GM21423 (cell line): ENCODE data around the gene NPIPB12.
"Not testable (repeated sequence)": the region's sequence is repeated elsewhere in the genome, so short reads cannot be mapped to it uniquely, and the experiment has no call there.

Experiments used
- ATAC-seq: cut with Tn5 transposase; IDR thresholded peaks from one replicate; pipeline ENCODE4 v1.9.1; 2021; ENCODE audit warnings: mild to moderate bottlenecking, moderate library complexity; ENCODE audit not compliant: unreplicated experiment

Gene NPIPB12

GRCh38 chr16:29506308-29506707 is at the start of gene NPIPB12:
Gene NPIPB12 (minus strand): TSS chr16:29506408.
- not testable (repeated sequence) for ATAC-seq

DNA sequence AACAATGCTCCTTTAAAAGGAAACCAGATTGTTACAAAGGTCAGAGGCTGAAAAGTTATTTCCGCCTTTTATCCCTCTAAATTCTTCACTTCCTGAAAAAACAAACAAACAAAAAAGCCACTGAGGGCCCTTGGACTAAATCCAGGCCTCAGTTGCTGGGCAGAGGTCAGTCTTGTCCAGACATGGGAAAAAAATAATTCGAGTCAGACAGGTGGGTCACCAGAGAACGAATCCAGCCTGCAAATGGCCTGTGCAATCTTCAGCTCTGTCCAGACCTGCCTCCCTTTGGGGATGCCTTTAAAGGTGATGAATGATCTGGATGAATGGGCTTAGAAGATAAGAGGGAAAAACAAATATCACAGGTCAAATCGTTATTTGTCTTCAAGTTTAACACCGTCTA is 15.3 kb upstream of the NPIPB12 start:
- not testable (repeated sequence) for ATAC-seq

DNA sequence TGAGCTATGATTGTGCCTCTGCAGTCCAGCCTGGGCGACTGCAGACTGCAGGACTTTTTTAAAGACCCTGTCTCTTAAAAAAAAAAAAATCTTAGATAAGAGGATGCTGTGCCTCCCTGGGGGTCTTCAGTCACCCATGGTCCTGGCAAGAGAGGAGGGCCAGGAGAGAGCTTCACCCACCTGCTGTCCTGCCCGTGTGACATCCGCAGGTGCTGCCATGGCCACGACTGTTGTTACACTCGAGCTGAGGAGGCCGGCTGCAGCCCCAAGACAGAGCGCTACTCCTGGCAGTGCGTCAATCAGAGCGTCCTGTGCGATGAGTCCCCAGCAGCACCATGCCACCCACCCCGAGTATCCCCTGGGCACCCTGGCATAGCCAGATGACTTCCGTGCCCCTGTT is 23.9 kb downstream of the NPIPB12 start:
- ATAC-seq: not testable (repeated sequence)

- ATAC-seq: not testable (repeated sequence)
Measured at GRCh38 chr16:29472065-29472464, 34.1 kb downstream of the NPIPB12 start.

DNA sequence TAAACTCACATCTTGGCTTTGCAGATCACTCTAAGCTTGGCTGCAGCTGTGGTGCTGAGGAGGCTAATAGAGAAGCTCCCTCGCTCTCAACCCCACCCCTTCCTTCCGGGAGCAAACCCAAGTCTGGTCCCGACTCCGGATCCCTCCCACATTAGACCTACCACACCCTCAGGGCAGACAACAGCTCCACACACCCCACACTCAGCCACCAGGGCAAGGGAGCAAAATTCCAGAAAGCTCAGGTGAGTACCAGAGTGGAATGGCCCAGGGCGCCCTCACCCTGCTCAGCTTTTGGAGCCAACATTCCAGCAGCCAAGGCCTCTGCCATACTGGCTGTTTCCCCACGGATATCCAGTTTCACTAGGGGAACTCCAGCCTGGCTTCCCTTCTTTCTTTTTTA is 36.5 kb downstream of the NPIPB12 start:
- ATAC-seq: not testable (repeated sequence)

DNA sequence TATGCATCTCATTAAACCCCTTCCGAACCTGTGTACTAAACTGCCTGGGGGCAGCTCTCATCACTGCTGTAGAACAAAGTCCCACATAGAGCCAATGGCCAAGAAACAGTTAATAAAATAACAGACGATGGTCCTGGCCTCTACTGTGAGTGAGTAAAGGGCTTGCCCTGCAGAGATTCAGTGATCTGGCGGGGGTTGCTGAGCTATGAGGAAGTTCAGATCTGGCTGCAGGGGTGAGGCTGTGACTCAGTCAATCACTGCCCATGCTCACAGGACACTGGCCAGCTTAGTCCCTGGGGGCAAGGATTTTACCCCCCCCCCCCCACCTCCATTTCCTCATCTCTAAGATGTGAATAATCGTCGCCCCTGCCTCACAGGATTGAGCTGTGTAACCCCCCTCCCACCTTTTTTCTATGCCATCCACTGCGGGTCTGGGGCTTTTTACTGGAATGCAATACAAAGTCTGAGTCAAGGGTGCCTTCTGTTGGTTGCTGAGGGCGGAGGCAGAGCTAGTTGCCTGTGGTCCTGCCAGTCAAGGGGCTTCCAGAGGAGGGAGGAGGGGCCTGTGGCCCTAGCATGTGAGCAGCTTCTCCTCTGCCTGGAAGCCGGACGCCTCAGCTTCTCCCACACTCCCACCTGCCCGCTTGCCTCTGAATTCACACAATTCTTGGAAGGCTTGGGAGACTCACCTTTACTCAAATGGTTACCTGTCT is 38.4 kb downstream of the NPIPB12 start:
- ATAC-seq: not testable (repeated sequence)

- ATAC-seq: not testable (repeated sequence)
Measured at GRCh38 chr16:29466904-29467303, 39.3 kb downstream of the NPIPB12 start.

GRCh38 chr16:29465985-29466824 is 40.0 kb downstream of the NPIPB12 start:
- not testable (repeated sequence) for ATAC-seq

DNA sequence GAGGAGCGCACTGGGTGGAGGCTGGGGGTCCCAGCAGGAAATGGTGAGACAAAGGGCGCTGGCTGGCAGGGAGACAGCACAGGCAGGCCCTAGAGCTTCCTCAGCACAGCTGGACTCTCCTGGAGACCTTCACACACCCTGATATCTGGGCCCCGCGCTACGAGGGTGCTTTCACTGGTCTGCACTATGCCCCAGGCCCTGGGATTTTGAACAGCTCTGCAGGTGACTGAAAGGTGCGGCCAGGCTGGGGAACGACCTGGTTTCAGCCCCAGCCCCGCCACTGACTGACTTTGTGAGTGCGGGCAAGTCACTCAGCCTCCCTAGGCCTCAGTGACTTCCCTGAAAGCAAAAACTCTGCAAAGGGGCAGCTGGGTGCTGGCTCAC is 45.6 kb downstream of the NPIPB12 start:
- not testable (repeated sequence) for ATAC-seq

DNA sequence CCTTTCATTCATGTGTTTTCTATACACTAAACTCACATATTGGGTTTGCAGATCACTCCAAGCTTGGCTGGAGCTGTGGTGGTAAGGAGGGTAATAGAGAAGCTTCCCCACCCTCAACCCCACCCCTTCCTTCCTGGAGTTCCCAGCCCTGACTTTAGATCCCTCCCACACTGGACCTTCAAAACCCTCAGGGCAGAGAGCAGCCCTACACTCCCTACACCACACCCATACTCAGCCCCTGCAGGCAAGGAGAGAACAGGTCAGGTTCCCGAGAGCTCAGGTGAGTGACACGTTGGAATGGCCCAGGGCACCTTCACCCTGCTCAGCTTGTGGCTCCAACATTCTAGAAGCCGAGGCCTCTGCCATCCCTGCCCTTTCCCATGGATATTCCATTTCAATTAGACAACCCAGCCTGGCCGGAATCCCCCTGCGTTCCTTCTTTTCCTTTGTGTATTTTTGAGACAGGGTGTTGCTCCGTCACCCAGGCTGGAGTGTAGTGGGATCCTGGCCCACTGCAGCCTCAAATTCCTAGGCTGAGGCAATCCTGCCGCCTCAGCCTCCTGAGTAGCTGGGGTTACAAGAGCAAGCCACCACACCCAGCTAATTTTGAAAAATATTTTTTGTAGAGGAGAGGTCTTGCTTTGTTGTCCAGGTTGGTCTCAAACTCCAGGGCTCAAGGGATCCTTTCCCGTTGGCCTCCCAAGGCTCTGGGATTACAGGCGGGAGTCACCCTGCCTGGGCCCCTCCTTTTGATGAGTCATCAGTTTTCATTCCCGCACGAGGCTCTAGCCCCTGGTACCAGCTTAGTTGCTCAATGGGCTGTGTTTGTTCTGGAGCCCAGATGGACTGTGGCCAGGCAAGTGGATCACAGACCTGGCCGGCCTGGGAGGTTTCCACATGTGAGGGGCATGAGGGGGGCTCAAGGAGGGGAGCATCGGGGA is 46.2 kb downstream of the NPIPB12 start, which contains the start of gene SULT1A4:
TSS of gene SULT1A4 (plus strand) at position 208 of the 941 bp plus-strand sequence. CDS start 1,473 bp downstream, outside the sequence.
- ATAC-seq: not testable (repeated sequence)

DNA sequence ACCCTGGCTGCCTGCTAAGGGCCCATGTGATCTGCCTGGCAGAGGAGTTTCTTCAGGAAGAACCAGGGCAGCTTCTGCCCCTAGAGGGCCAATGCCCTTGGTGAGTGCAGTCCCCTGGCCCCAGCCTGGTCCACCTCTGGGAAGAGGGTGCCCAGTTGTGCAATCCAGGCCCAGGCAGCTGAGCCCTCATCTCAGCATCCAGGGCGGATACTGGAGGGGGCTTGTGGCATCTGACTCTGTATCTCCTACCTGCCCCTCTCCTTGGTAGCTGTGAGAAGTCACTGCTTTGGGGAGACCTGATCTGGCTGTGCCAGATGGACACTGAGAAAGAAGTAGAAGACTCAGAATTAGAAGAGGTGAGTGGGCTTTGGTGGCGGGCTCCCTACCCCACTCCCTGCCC is 48.5 kb downstream of the NPIPB12 start:
- not testable (repeated sequence) for ATAC-seq

- peak; percentile 50 for ATAC-seq
Measured at GRCh38 chr16:29454828-29455227, 51.4 kb downstream of the NPIPB12 start.

DNA sequence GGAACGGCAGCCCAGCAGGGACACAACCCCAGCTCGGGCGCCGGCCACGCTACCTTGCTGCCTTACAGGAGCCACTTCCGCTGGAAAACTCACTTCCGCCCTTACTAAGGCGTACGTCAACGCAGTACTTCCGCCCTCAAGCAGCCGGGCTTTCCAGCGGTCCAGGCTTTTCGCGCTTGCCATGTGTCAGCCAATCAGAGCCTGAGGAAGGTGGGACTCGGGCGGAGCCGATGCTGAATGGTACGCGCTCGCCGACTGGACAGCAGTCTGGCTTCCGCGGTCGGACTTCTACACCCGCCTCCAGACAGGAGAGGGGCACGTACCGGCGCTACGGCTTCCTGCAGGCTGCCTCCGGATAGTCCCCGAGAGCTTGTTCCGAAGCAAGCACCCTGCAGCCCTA is 51.9 kb downstream of the NPIPB12 start, which contains the start of the genes BOLA2 and SLX1B:
TSS of gene BOLA2 (minus strand) at position 83 of the 400 bp plus-strand sequence. CDS start 98 bp downstream, outside the sequence.
TSS of gene SLX1B (plus strand) at position 265 of the 400 bp plus-strand sequence.
- peak; percentile 86 for ATAC-seq

GRCh38 chr16:29453754-29454153 is 52.5 kb downstream of the NPIPB12 start:
- ATAC-seq: peak; percentile 3
